Type B pancreatic cell (in vitro differentiated cells): ENCODE results near the gene TUBG2. TPM values are rescaled to one million over a fixed set of nuclear protein-coding genes. Genes with fewer than 3 reads are reported as not detected.
"Not testable (repeated sequence)": the region's sequence is repeated elsewhere in the genome, so short reads cannot be mapped to it uniquely, and the experiment has no call there.

Experiments
- DNase-seq: peaks from one replicate; pipeline ENCODE4 v3.0.0; 2021; ENCODE audit warnings: mixed read lengths; ENCODE audit not compliant: unreplicated experiment; ENCODE audit errors: extremely low spot score
- H3K27ac Mint-ChIP-seq: 2 replicates; pipeline ENCODE4 v1.8.0; 2021; ENCODE audit warnings: mild to moderate bottlenecking, mixed read lengths
- H3K27me3 Mint-ChIP-seq: 2 replicates; pipeline ENCODE4 v1.8.0; 2021; ENCODE audit warnings: mixed read lengths
- H3K36me3 Mint-ChIP-seq: 2 replicates; pipeline ENCODE4 v1.8.0; 2021; ENCODE audit warnings: mixed read lengths
- H3K4me1 Mint-ChIP-seq: one replicate; pipeline ENCODE4 v1.8.0; 2021; ENCODE audit warnings: mixed read lengths; ENCODE audit not compliant: unreplicated experiment
- H3K4me3 Mint-ChIP-seq: 2 replicates; pipeline ENCODE4 v1.8.0; 2021; ENCODE audit warnings: mild to moderate bottlenecking, mixed read lengths
- H3K9me3 Mint-ChIP-seq: 2 replicates; pipeline ENCODE4 v1.8.0; 2021; ENCODE audit warnings: mixed read lengths
- total RNA-seq: library from RNA; stranded (reverse); gene quantifications from 2 replicates; pipeline ENCODE4 v1.2.1, GENCODE V29; 2021; ENCODE audit warnings: low replicate concordance
- TF ChIP-seq, protein P1 (sequence below): fragments of 200-600 bp; sonication (generic); conservative IDR thresholded peaks from 2 replicates; pipeline ENCODE4 v1.5.0; 2021; ENCODE audit warnings: antibody characterized with exemption, mild to moderate bottlenecking

The TUBG2 gene
- total RNA-seq, 1 donor from 2014 or later, result 24.4 TPM

DNA sequence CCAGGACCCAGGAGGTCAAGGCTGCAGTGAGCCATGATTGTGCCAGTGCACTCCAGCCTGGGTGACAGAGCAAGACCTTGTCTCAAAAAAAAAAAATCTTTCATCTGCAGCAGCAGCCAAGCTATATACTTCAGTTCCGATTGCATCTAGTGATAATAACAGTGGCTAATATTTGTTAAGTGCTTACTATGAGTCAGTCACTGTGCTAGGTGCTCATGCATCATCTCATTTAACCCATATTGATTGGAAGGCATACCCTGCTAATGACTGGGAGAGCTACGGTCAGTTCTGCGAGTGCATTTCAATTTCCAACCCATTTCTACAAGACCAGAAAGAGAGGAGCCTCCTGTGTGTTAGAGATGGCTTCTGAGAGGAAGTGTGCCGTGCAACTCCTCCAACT lies 7.7 kb upstream of the TUBG2 start:
- DNase-seq, result no peak
- Mint-ChIP-seq H3K4me3 (no peak overlapping the region), H3K36me3 (no peaks in the 10 kb centered on the region), H3K27me3 (peaks cover 5% of the 10 kb centered on the region), H3K4me1 (peaks cover 11% of the 10 kb centered on the region), H3K27ac (no peak overlapping the region), H3K9me3 (no peaks in the 10 kb centered on the region)
- TF ChIP-seq, protein P1, sequence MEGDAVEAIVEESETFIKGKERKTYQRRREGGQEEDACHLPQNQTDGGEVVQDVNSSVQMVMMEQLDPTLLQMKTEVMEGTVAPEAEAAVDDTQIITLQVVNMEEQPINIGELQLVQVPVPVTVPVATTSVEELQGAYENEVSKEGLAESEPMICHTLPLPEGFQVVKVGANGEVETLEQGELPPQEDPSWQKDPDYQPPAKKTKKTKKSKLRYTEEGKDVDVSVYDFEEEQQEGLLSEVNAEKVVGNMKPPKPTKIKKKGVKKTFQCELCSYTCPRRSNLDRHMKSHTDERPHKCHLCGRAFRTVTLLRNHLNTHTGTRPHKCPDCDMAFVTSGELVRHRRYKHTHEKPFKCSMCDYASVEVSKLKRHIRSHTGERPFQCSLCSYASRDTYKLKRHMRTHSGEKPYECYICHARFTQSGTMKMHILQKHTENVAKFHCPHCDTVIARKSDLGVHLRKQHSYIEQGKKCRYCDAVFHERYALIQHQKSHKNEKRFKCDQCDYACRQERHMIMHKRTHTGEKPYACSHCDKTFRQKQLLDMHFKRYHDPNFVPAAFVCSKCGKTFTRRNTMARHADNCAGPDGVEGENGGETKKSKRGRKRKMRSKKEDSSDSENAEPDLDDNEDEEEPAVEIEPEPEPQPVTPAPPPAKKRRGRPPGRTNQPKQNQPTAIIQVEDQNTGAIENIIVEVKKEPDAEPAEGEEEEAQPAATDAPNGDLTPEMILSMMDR, result no peak

DNA sequence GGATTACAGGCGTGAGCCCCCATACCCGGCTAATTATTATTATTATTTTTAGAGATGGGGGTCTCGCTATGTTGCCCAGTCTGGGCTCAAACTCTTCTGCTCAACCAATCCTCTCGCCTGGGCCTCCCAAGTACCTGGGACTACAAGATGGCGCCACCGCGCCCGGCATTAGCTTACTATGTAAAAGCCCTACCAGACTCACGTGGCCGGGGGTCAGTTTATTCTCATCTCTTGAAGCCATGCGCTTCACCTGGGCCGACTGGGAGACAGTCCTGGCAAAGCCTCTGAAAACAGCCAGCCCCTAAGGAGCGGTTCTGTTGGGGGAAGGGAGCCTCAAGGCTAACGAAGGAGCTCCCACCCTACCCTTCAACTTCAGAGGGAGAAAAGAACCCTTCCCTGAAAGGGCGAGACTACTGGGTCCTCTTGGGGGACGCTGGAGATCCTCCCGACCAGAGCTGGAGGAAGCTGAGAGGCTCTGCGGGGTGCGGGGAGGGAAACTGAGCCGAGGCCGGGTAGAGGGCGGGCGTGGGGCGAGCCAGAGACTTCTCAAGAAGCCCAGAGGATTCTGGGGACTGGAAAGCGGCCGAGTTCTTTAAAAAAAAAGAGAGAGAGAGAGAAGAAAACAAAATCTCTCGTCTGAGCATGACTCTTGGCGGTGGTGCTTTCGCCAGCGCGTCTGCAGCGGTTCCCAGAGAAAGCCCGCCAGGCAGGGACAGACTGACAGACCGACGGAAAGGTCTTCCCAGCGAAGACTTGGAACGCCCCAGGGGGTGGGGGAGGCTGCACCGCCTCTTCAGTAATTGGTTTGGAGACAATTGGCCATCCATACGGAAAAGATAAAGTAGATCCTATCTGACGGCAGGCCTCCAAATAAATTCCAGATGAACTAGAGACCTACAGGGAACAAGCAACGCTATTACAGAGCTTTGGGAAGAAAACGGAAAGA lies 5.6 kb upstream of the TUBG2 start:
- Mint-ChIP-seq H3K4me3 (peak overlapping the region; percentile 76), H3K36me3 (no peaks in the 10 kb centered on the region), H3K9me3 (peaks cover 5% of the 10 kb centered on the region), H3K4me1 (peaks cover 11% of the 10 kb centered on the region), H3K27me3 (peaks cover 5% of the 10 kb centered on the region), H3K27ac (peak overlapping the region; percentile 45)
- TF ChIP-seq, protein P1, result no peak
- no peak for DNase-seq

DNA sequence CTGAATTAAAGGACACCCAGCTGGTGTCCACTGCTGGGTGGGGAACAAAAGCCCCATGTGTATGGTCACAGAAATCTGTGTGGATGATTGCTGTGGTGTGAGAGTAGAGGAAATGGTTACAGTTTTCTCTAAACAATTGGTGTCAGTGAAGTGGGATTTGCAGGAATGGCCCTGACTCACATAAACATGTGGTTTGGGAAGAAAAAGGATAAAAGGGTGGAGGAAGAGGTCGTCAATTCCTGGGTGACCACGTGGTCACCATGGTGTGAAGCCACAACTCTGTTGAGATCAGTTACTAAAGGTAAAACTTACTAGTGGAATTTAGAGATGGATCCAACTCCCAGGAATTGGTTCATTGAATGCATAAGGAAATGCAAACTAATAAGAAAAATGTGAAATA lies 3.6 kb upstream of the TUBG2 start:
- TF ChIP-seq, protein P1, result no peak

GRCh38 chr17:42657824-42658588 lies 1.1 kb upstream of the TUBG2 start:
- DNase-seq, result no peak

More for the DNA sequence above, 3.6 kb upstream of the TUBG2 start:
- Mint-ChIP-seq H3K27me3 (peaks cover 5% of the 10 kb centered on the region), H3K27ac (no peak overlapping the region), H3K4me3 (no peak overlapping the region), H3K9me3 (peaks cover 6% of the 10 kb centered on the region), H3K36me3 (no peaks in the 10 kb centered on the region), H3K4me1 (peaks cover 21% of the 10 kb centered on the region)
- no peak for DNase-seq

DNA sequence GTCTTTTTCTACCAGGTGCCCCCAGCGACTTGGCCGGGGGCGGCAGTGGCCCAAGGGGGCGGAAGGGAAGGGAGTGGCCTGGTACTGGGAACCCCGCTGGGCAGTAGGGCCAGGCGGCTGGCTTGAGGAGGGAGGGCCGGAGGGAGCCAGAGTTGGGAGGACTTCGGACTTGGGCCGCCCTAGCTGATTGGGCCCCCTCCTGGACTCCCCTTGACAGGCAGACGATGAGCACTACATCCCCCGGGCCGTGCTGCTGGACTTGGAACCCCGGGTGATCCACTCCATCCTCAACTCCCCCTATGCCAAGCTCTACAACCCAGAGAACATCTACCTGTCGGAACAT lies 819 bp downstream of the TUBG2 start:
- not testable (repeated sequence) for H3K36me3 Mint-ChIP-seq, DNase-seq, H3K27ac Mint-ChIP-seq, H3K27me3 Mint-ChIP-seq, H3K9me3 Mint-ChIP-seq
- peak overlapping the region; percentile 92 for H3K4me3 Mint-ChIP-seq
- peaks cover 12% of the 10 kb centered on the region for H3K4me1 Mint-ChIP-seq

More at GRCh38 chr17:42657824-42658588, 1.1 kb upstream of the TUBG2 start:
- peaks cover 5% of the 10 kb centered on the region for H3K27me3 Mint-ChIP-seq
- no peaks in the 10 kb centered on the region for H3K36me3 Mint-ChIP-seq
- H3K27ac Mint-ChIP-seq, result no peak overlapping the region
- H3K4me3 Mint-ChIP-seq, result peak overlapping the region; percentile 66
- TF ChIP-seq, protein P1, result no peak
- peaks cover 23% of the 10 kb centered on the region for H3K4me1 Mint-ChIP-seq
- peaks cover 6% of the 10 kb centered on the region for H3K9me3 Mint-ChIP-seq
